Cardiac fibroblast (primary cell): ENCODE data around the gene GDPD3.

ENCODE experiments used
- DNase-seq, 2 donors: peaks; one replicate each; pipeline versions ENCODE4 v3.0.0 to v3.0.0-alpha.2; 2010; ENCODE audit warnings: low read depth in 2 of 2
- H3K4me3 ChIP-seq, 2 donors: replicated peaks in 1 of 2; 1 replicate in 1 of 2; 2 replicates in 1 of 2; pipeline ENCODE4 v1.5.1; 2011; ENCODE audit warnings: low read depth in 2 of 2, low read length in 2 of 2, mild to moderate bottlenecking in 2 of 2, moderate library complexity in 1 of 2
- TF ChIP-seq, protein P1 (sequence below): IDR thresholded peaks from one replicate; pipeline ENCODE4 v1.5.1; 2011; ENCODE audit warnings: low read depth, mild to moderate bottlenecking, low read length, inconsistent platforms

The GDPD3 gene

DNA sequence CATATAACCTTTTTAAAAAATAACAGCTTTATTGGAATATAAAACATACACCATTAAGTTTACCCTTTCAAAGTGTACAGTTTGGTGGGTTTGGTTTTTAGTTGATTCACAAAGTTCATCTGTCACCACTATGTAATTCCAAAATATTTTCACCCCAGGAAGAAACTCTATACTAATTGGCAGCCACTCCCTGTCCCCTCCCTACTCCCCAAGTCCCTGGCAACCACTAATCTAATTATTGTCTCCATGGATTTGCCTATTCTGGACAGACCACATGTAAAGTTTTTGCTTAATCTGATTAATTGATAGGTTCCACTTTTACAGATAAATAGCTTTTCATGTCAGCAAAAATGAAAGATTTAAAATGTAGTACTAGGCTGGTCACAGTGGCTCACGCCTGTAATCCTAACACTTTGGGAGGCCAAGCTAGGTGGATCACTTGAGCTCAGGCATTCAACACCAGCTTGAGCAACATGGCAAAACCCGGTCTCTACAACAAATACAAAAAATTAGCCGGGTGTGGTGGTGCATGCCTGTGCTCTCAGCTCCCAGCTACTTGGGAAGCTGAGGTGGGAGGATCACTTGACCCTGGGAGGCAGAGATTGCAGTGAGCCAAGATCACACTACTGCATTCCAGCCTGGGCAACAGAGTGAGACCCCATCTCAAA lies 34.6 kb upstream of the GDPD3 start:
- DNase-seq: no peak
- no peak overlapping the region for H3K4me3 ChIP-seq
- TF ChIP-seq, protein P1, sequence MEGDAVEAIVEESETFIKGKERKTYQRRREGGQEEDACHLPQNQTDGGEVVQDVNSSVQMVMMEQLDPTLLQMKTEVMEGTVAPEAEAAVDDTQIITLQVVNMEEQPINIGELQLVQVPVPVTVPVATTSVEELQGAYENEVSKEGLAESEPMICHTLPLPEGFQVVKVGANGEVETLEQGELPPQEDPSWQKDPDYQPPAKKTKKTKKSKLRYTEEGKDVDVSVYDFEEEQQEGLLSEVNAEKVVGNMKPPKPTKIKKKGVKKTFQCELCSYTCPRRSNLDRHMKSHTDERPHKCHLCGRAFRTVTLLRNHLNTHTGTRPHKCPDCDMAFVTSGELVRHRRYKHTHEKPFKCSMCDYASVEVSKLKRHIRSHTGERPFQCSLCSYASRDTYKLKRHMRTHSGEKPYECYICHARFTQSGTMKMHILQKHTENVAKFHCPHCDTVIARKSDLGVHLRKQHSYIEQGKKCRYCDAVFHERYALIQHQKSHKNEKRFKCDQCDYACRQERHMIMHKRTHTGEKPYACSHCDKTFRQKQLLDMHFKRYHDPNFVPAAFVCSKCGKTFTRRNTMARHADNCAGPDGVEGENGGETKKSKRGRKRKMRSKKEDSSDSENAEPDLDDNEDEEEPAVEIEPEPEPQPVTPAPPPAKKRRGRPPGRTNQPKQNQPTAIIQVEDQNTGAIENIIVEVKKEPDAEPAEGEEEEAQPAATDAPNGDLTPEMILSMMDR: no peak

GRCh38 chr16:30145657-30146056 lies 32.3 kb upstream of the GDPD3 start:
- no peak overlapping the region for H3K4me3 ChIP-seq
- DNase-seq: no peak
- TF ChIP-seq, protein P1: no peak

GRCh38 chr16:30144917-30145316 lies 31.6 kb upstream of the GDPD3 start:
- TF ChIP-seq, protein P1: no peak
- no peak overlapping the region for H3K4me3 ChIP-seq
- DNase-seq: no peak

GRCh38 chr16:30144017-30144416 lies 30.7 kb upstream of the GDPD3 start:
- no peak overlapping the region for H3K4me3 ChIP-seq
- DNase-seq: no peak
- TF ChIP-seq, protein P1: no peak

- TF ChIP-seq, protein P1: no peak
- DNase-seq: no peak
- no peak overlapping the region for H3K4me3 ChIP-seq
Observed at GRCh38 chr16:30143347-30143702, 30.0 kb upstream of the GDPD3 start.

DNA sequence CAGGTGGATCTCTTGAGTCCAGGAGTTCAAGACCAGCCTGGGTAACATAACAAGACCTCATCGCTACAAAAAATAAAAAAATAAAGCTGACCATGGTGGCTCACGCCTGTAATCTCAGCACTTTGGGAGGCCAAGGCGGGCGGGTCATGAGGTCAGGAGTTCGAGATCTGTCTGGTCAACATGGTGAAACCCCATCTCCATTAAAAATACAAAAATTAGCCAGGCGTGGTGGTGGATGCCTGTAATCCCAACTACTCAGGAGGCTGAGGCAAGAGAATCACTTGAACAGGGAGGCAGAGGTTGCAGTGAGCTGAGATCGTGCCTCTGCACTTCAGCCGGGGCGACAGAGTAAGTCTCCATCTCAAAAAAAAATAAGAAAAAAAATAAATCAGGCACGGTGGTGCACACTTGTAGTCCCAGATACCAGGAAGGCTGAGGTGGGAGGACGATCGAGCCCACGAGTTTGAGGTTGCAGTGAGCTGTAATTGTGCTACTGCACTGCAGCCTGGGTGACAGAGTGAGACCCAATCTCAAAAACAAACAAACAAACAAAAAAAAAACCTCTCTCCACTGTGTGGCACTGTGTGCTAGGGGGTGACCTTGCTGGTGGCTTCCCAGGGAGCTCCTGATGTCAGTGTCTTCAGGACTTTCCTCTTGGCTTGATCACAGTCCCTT lies 29.5 kb upstream of the GDPD3 start:
- H3K4me3 ChIP-seq: no peak overlapping the region
- no peak for DNase-seq
- TF ChIP-seq, protein P1: no peak
